SH-SY5Y (cell line): ENCODE measurements around the gene ZNF385C.

Experiments used
- GATA2 ChIP-seq: IDR thresholded peaks from 2 replicates; pipeline ENCODE4 v1.6.1; 2011; ENCODE audit warnings: mild to moderate bottlenecking, low read depth, low read length
- GATA3 ChIP-seq: IDR thresholded peaks from 2 replicates; pipeline ENCODE4 v1.6.1; 2011; ENCODE audit warnings: low read depth, mild to moderate bottlenecking, low read length, moderate library complexity

ZNF385C gene

GRCh38 chr17:42039794-42040763 is 58.2 kb downstream of the ZNF385C start:
- TF ChIP-seq GATA3 (no peak), GATA2 (no peak)

GRCh38 chr17:42038221-42038973 is 59.9 kb downstream of the ZNF385C start:
- TF ChIP-seq GATA3 (no peak), GATA2 (no peak)

GRCh38 chr17:42034059-42034458 is 64.2 kb downstream of the ZNF385C start:
- TF ChIP-seq GATA3 (no peak), GATA2 (no peak)

GRCh38 chr17:42031584-42031983 is 66.7 kb downstream of the ZNF385C start:
- TF ChIP-seq GATA3, result no peak
- TF ChIP-seq GATA2, result no peak

GRCh38 chr17:42028791-42029127 is 69.5 kb downstream of the ZNF385C start:
- TF ChIP-seq GATA3, result no peak
- no peak for TF ChIP-seq GATA2

- no peak for TF ChIP-seq GATA2
- no peak for TF ChIP-seq GATA3
These were observed 70.1 kb downstream of the ZNF385C start for GRCh38 chr17:42027961-42028790.

GRCh38 chr17:42027590-42027889 is 70.7 kb downstream of the ZNF385C start:
- TF ChIP-seq GATA2 (no peak), GATA3 (no peak)

- TF ChIP-seq GATA2 (no peak), GATA3 (no peak)
These were observed 71.2 kb downstream of the ZNF385C start for GRCh38 chr17:42026857-42027589.

- TF ChIP-seq GATA3, result no peak
These were observed 72.3 kb downstream of the ZNF385C start for GRCh38 chr17:42025936-42026335.

GRCh38 chr17:42025191-42025579 is 73.1 kb downstream of the ZNF385C start:
- TF ChIP-seq GATA3 (no peak), GATA2 (no peak)

GRCh38 chr17:42023524-42024349 is 74.5 kb downstream of the ZNF385C start:
- TF ChIP-seq GATA3, result no peak
- TF ChIP-seq GATA2, result no peak

- TF ChIP-seq GATA3 (no peak), GATA2 (no peak)
These were observed 78.5 kb downstream of the ZNF385C start, which contains the start of gene NKIRAS2 for GRCh38 chr17:42019509-42020404. NKIRAS2 (plus strand) TSS chr17:42020090; CDS start chr17:42021578, 1,488 bp downstream.
